ENCODE measurements around the gene ARSI. TPM values are rescaled to one million over a fixed set of nuclear protein-coding genes. Genes with fewer than 3 reads are reported as not detected.

The ARSI gene
- total and polyA plus RNA-seq, 2 of the 4 experiments (the other 2 are of a cell fraction): 14.8 to 15.2 TPM

DNA sequence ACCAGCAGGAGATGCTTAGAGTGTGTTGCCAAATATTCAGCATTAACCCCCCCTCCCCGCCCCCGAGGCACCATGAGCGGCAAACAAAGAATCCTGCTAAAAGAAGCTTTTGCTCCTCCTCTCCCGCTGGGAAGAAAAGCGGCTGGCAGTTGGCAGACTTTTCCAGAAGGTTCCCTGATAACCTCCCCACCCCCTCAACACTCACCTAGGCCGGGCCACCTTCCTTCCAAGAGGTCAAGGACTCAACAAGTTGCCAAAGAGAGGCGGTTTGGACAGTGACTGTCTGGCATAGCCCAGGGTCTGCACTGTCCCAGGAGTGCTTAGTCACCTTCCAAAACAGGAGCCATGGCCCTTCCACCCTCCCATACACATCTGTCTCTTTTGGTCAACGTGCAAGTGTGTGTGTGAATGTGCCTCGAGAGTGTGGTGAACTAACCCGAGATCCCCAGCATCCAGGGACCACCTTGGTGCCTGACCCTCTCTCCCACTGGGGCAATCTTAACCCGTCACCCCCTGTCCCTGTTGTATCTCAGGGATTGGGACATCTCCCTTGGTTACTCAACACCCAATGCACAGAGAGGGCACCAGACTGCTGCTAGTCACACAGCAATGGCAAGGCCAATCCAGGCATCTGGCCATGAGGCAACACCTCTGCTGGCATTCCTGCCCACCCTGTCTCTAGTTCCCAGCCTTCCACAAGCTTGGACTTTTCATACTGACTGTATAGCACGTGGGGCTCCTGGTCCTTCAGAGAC is 32.0 kb downstream of the ARSI start:
- Histone ChIP-seq H3K9me3 (ENCODE audit: control insufficient read depth, insufficient read depth, low read length) (no peaks in the 10 kb centered on the region), H2BK15ac (ENCODE audit: low read depth, low read length) (peak overlapping the region; percentile 70; the same call in 2 of the 3 replicates), H3K4me3 (ENCODE audit: insufficient read depth, low read depth, low read length) (no peak overlapping the region), H3K4me2 (ENCODE audit: low read depth, low read length) (no peak overlapping the region; the same call in 1 of the 2 replicates), H3K18ac (ENCODE audit: low read depth, low read length) (peak overlapping the region; percentile 33; the same call in 1 of the 2 replicates), H3K9ac (ENCODE audit: low read depth, low read length) (peak overlapping the region; percentile 27; the same call in 1 of the 2 replicates), H2AK9ac (replicated peaks; ENCODE audit: low read depth, low read length, poor library complexity) (peak overlapping the region; percentile 17), H2BK120ac (ENCODE audit: low read depth, low read length) (peak overlapping the region; percentile 37), H4K91ac (ENCODE audit: insufficient read depth, low read depth, low read length) (peak overlapping the region; percentile 62), H3K9me1 (ENCODE audit: insufficient read depth, low read length) (peaks cover 5% of the 10 kb centered on the region; the same call in 1 of the 2 replicates), H3K14ac (replicated peaks; ENCODE audit: low read depth, low read length) (peak overlapping the region; percentile 65), H3K23ac (ENCODE audit: low read depth, low read length) (peak overlapping the region; percentile 42; the same call in 1 of the 2 replicates), H3K27ac (ENCODE audit: insufficient read depth, low read length) (no peak overlapping the region), H3K4ac (ENCODE audit: low read depth, low read length) (peak overlapping the region; percentile 54), H3K27me3 (ENCODE audit: control insufficient read depth, insufficient read depth, low read length) (no peaks in the 10 kb centered on the region), H2BK5ac (ENCODE audit: low read depth, low read length, poor library complexity, severe bottlenecking) (no peak overlapping the region), H4K8ac (ENCODE audit: low read depth in 2 of 2, low read length in 2 of 2) (peak overlapping the region in 1 of 2 experiments; percentile 49; a peak in 2 of 4 replicates), H2AK5ac (ENCODE audit: low read depth, low read length) (peak overlapping the region; percentile 76), H4K5ac (ENCODE audit: low read depth, low read length) (no peak overlapping the region; the same call in 1 of the 2 replicates), H3K79me1 (ENCODE audit: low read depth in 1 of 2, low read length in 2 of 2) (no peaks in the 10 kb centered on the region), H3K36me3 (ENCODE audit: control insufficient read depth, insufficient read depth, low read length) (no peaks in the 10 kb centered on the region), H2BK20ac (ENCODE audit: low read depth, low read length) (peak overlapping the region; percentile 30; the same call in 1 of the 2 replicates), H4K20me1 (ENCODE audit: insufficient read depth, low read length) (no peaks in the 10 kb centered on the region), H2AFZ (replicated peaks; ENCODE audit: low read length, poor library complexity) (peak overlapping the region; percentile 67), H3K4me1 (ENCODE audit: control insufficient read depth, insufficient read depth, low read length) (peaks cover 12% of the 10 kb centered on the region), H3K56ac (ENCODE audit: extremely low read depth, insufficient read depth, low read length) (no peak overlapping the region)
- dilution Hi-C loops (cut with HindIII; ENCODE audit: low sequenced_read_pairs, unreplicated experiment) (no loop called here), in situ Hi-C loops (cut with MboI; ENCODE audit: low sequenced_read_pairs) (no loop called here), intact Hi-C loops (cut with micrococcal nuclease) (no loop called here)
- TF ChIP-seq MXI1 (IDR thresholded peaks at IDR 0.05; ENCODE audit: borderline replicate concordance, low read depth, low read length) (no peak), RAD21 (IDR thresholded peaks at IDR 0.05; ENCODE audit: low read length) (no peak), CEBPB (IDR thresholded peaks at IDR 0.05; ENCODE audit: low read depth, low read length) (0 out of 2 replicates have a peak, but pooled peaks have one; percentile 0)
- ATAC-seq (ENCODE audit: low read depth) (peak; percentile 15; the same call in 1 of the 2 replicates), DNase-seq (no peak)
- no TSS peak for BruUV-seq (replicated peaks)
- POLR2A ChIA-PET (ENCODE audit: unreplicated experiment): no interaction called here
- 36% methylated on average over 6 of the region's 12 CpGs; no CpG with 5 or more reads in 1 of the 2 experiments for WGBS, 2 experiments (ENCODE audit: extremely low coverage in 2 of 2, insufficient read length in 1 of 2)
- CTCF ChIA-PET: no interaction called here
